Activated T-helper 17 cell treated with anti-CD3 and anti-CD28 coated beads, Interleukin-2, amount 50 U/mL, for 72 hours (primary cell): ENCODE results near the gene TUBGCP3. TPM values are rescaled to one million over a fixed set of nuclear protein-coding genes. Genes with fewer than 3 reads are reported as not detected.
A peak's percentile ranks its signal among the peaks of the same experiment; 100 is the strongest.

Source experiments
- ATAC-seq: fragments of 150-1000 bp; cut with Tn5 transposase; replicated peaks from 2 replicates; pipeline ENCODE4 v1.10.0; 2021; ENCODE audit warnings: mild to moderate bottlenecking, moderate library complexity
- H3K27ac Mint-ChIP-seq: one replicate; pipeline ENCODE4 v1.8.0; 2022; ENCODE audit warnings: mixed read lengths
- H3K27me3 Mint-ChIP-seq: one replicate; pipeline ENCODE4 v1.8.0; 2022; ENCODE audit warnings: mixed read lengths
- H3K36me3 Mint-ChIP-seq: one replicate; pipeline ENCODE4 v1.8.0; 2022; ENCODE audit warnings: low read depth, mild to moderate bottlenecking, mixed read lengths
- H3K4me1 Mint-ChIP-seq: one replicate; pipeline ENCODE4 v1.8.0; 2022; ENCODE audit warnings: mixed read lengths
- H3K4me3 Mint-ChIP-seq: one replicate; pipeline ENCODE4 v1.8.0; 2022; ENCODE audit warnings: mild to moderate bottlenecking, mixed read lengths
- H3K9me3 Mint-ChIP-seq: one replicate; pipeline ENCODE4 v1.8.0; 2022; ENCODE audit warnings: mixed read lengths
- total RNA-seq, 2 donors: library from RNA; stranded (reverse); gene quantifications; one replicate each; pipeline ENCODE4 v1.2.3, GENCODE V29; 2022

The TUBGCP3 gene
- total RNA-seq, 2 donors from 2014 or later = 31.3 to 46.4 TPM

GRCh38 chr13:112576191-112576590 lies 11.8 kb downstream of the TUBGCP3 start:
- no peaks in the 10 kb centered on the region for H3K9me3 Mint-ChIP-seq
- peaks cover 40% of the 10 kb centered on the region for H3K4me1 Mint-ChIP-seq
- no peak for ATAC-seq
- peak overlapping the region; percentile 79 for H3K27ac Mint-ChIP-seq
- peaks cover 6% of the 10 kb centered on the region for H3K36me3 Mint-ChIP-seq
- H3K27me3 Mint-ChIP-seq = no peaks in the 10 kb centered on the region
- no peak overlapping the region for H3K4me3 Mint-ChIP-seq

- peaks cover 44% of the 10 kb centered on the region for H3K4me1 Mint-ChIP-seq
- H3K9me3 Mint-ChIP-seq = no peaks in the 10 kb centered on the region
- no peak overlapping the region for H3K4me3 Mint-ChIP-seq
- peaks cover 6% of the 10 kb centered on the region for H3K36me3 Mint-ChIP-seq
- no peak for ATAC-seq
- H3K27ac Mint-ChIP-seq = peak overlapping the region; percentile 79
- H3K27me3 Mint-ChIP-seq = no peaks in the 10 kb centered on the region
Measured at GRCh38 chr13:112575675-112576074, 12.3 kb downstream of the TUBGCP3 start.

- ATAC-seq = peak; percentile 59
- H3K27ac Mint-ChIP-seq = peak overlapping the region; percentile 79
- H3K4me1 Mint-ChIP-seq = peaks cover 45% of the 10 kb centered on the region
- H3K27me3 Mint-ChIP-seq = no peaks in the 10 kb centered on the region
- H3K36me3 Mint-ChIP-seq = peaks cover 6% of the 10 kb centered on the region
- peak overlapping the region; percentile 4 for H3K4me3 Mint-ChIP-seq
- H3K9me3 Mint-ChIP-seq = no peaks in the 10 kb centered on the region
Measured at GRCh38 chr13:112574834-112575613, 12.9 kb downstream of the TUBGCP3 start.

DNA sequence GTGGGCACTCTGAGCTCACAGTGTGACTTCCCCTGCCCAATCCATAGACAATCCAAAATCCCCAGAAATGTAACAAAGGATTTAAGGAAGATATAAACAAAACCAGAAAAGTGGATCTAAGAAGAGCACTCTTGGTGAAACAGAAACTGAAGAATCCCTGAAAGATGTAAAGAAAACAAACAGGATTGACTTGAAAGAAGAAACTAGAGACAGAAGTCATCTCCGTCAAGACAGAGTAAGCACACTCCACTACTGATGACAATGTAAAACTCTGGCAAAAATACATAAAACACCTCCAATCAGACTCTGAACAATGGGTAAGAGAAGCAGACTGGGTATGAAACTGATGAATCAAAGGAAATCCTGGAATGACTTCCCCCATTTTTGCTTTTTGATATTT lies 13.5 kb downstream of the TUBGCP3 start:
- H3K27me3 Mint-ChIP-seq = no peaks in the 10 kb centered on the region
- H3K9me3 Mint-ChIP-seq = no peaks in the 10 kb centered on the region
- peaks cover 11% of the 10 kb centered on the region for H3K36me3 Mint-ChIP-seq
- peaks cover 46% of the 10 kb centered on the region for H3K4me1 Mint-ChIP-seq
- H3K27ac Mint-ChIP-seq = peak overlapping the region; percentile 79
- H3K4me3 Mint-ChIP-seq = peak overlapping the region; percentile 4
- ATAC-seq = peak; percentile 67

GRCh38 chr13:112573710-112574109 lies 14.2 kb downstream of the TUBGCP3 start:
- Mint-ChIP-seq H3K4me1 (peaks cover 47% of the 10 kb centered on the region), H3K4me3 (no peak overlapping the region), H3K36me3 (peaks cover 14% of the 10 kb centered on the region), H3K9me3 (no peaks in the 10 kb centered on the region), H3K27ac (peak overlapping the region; percentile 79), H3K27me3 (no peaks in the 10 kb centered on the region)
- ATAC-seq = no peak

GRCh38 chr13:112572366-112572765 lies 15.6 kb downstream of the TUBGCP3 start:
- Mint-ChIP-seq H3K9me3 (no peaks in the 10 kb centered on the region), H3K4me1 (peaks cover 44% of the 10 kb centered on the region), H3K27me3 (no peaks in the 10 kb centered on the region), H3K4me3 (no peak overlapping the region), H3K27ac (peak overlapping the region; percentile 74), H3K36me3 (peaks cover 14% of the 10 kb centered on the region)
- no peak for ATAC-seq

- ATAC-seq = no peak
- H3K4me1 Mint-ChIP-seq = peaks cover 36% of the 10 kb centered on the region
- no peak overlapping the region for H3K4me3 Mint-ChIP-seq
- H3K27ac Mint-ChIP-seq = peak overlapping the region; percentile 39
- peaks cover 31% of the 10 kb centered on the region for H3K36me3 Mint-ChIP-seq
- no peaks in the 10 kb centered on the region for H3K27me3 Mint-ChIP-seq
- H3K9me3 Mint-ChIP-seq = no peaks in the 10 kb centered on the region
Measured at GRCh38 chr13:112569821-112570220, 18.1 kb downstream of the TUBGCP3 start.

GRCh38 chr13:112567161-112567862 lies 20.6 kb downstream of the TUBGCP3 start:
- Mint-ChIP-seq H3K4me1 (peaks cover 26% of the 10 kb centered on the region), H3K36me3 (peaks cover 54% of the 10 kb centered on the region), H3K27ac (no peak overlapping the region), H3K27me3 (no peaks in the 10 kb centered on the region), H3K4me3 (no peak overlapping the region), H3K9me3 (no peaks in the 10 kb centered on the region)
- ATAC-seq = no peak

DNA sequence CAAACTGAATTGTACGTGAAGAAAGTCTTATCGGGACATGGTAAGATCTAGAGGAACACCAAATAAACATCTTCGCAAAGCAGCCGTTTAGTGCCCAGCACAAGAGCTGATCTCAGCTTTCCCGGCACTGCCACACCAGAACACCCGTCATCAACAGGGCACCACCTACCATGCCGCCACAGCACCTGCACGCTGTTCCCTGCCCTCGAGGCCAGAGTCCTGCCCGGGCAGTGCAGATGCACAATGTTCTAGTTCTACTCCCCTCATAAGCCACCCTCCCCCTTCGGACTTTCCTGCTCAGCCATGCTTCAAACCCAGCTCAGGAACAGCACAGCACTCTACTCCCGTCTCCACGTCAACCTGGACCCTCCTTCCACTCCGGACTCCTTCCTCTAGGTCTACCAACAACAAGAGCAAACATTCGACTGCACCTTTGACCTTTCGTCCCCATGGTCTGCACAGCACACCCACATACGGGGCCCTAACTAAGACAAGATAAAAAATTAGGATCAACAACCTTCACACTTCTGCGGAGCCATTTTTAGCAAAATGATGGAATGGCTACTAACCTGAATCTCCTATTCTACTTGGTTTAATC lies 25.1 kb downstream of the TUBGCP3 start:
- Mint-ChIP-seq H3K36me3 (peaks cover 70% of the 10 kb centered on the region), H3K27ac (no peak overlapping the region), H3K4me1 (peaks cover 6% of the 10 kb centered on the region), H3K4me3 (no peak overlapping the region), H3K27me3 (no peaks in the 10 kb centered on the region), H3K9me3 (no peaks in the 10 kb centered on the region)
- ATAC-seq = no peak

- H3K27ac Mint-ChIP-seq = peak overlapping the region; percentile 67
Measured at GRCh38 chr13:112562254-112562653, 25.7 kb downstream of the TUBGCP3 start.

DNA sequence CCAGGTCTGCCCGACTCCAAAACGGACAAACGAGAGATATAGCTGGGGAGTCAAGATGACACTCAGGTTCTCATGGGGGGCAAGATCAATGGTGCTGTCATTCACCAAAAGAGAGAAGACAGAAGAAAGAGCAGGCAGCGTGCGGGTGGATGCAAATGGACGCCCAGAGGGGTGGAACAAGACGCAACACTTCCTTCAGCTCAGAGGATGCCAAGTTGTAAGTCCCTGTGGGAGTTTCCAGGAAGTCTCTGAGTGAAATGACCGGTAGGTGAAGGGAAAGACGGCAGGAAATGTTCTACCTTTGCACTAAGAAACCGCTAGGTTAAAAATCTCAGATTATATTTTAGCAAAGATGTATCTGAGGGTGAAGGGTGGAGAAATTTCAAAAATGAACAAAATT lies 26.5 kb downstream of the TUBGCP3 start:
- H3K4me1 Mint-ChIP-seq = peaks cover 6% of the 10 kb centered on the region
- ATAC-seq = no peak
- H3K36me3 Mint-ChIP-seq = peaks cover 72% of the 10 kb centered on the region
- H3K27me3 Mint-ChIP-seq = no peaks in the 10 kb centered on the region
- H3K27ac Mint-ChIP-seq = peak overlapping the region; percentile 67
- H3K9me3 Mint-ChIP-seq = no peaks in the 10 kb centered on the region
- H3K4me3 Mint-ChIP-seq = no peak overlapping the region

More at GRCh38 chr13:112562254-112562653, 25.7 kb downstream of the TUBGCP3 start:
- ATAC-seq = no peak
- H3K9me3 Mint-ChIP-seq = no peaks in the 10 kb centered on the region
- peaks cover 72% of the 10 kb centered on the region for H3K36me3 Mint-ChIP-seq
- peaks cover 6% of the 10 kb centered on the region for H3K4me1 Mint-ChIP-seq
- H3K27me3 Mint-ChIP-seq = no peaks in the 10 kb centered on the region
- no peak overlapping the region for H3K4me3 Mint-ChIP-seq

GRCh38 chr13:112558696-112559418 lies 29.1 kb downstream of the TUBGCP3 start:
- no peaks in the 10 kb centered on the region for H3K9me3 Mint-ChIP-seq
- no peak overlapping the region for H3K4me3 Mint-ChIP-seq
- no peaks in the 10 kb centered on the region for H3K27me3 Mint-ChIP-seq
- H3K4me1 Mint-ChIP-seq = peaks cover 6% of the 10 kb centered on the region
- peaks cover 81% of the 10 kb centered on the region for H3K36me3 Mint-ChIP-seq
- no peak for ATAC-seq
- no peak overlapping the region for H3K27ac Mint-ChIP-seq

DNA sequence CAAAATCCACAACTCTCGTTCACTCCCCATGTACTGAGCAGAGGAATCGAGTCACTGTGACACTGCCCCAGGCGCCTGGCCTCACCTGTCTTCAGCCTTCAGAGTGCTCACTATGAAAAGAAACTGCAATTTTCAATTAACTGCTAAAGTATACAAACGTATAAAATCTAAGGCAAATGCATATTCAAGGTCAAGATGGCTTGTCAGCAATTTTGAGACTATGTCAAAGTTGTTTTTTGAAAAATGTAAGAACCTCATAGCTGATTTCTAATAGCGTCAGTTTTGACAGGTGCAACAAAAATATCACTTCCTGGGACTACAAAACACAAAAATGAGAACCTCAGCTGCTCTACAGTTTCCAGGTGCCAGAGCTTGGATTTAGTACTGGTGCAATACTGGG lies 31.4 kb downstream of the TUBGCP3 start:
- Mint-ChIP-seq H3K4me3 (no peak overlapping the region), H3K27ac (no peak overlapping the region), H3K9me3 (no peaks in the 10 kb centered on the region), H3K27me3 (no peaks in the 10 kb centered on the region), H3K36me3 (peaks cover 88% of the 10 kb centered on the region), H3K4me1 (peaks cover 5% of the 10 kb centered on the region)
- ATAC-seq = no peak

DNA sequence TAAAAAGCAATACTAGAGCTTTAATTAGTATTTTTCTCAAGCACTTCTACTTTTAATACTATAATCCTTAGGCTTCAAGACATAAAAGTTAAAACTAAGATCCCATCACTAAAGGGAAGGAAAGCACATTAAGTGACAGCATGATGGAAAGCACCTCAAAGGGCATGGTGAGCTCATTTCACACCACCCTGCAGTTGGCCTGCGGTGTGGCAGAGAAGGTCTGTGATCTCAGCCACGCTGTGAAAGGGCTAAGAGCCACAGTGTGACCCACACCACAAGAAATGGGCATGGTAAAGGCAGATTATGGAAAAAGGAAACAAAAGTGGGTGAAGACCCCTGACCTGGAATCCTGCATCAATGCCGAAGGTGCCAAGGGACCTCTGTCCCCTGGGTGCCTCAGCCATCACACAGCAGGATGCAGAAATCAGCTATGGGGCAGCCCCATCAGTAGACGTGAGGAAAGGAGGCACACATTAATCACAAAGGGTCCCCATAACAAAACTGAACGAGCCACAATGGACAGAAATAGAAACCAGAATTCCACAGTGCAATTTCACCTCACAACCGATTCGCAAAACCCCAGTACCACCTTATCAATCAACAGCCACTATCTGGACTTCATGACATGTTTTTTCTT lies 33.6 kb downstream of the TUBGCP3 start:
- Mint-ChIP-seq H3K27me3 (no peaks in the 10 kb centered on the region), H3K9me3 (no peaks in the 10 kb centered on the region), H3K27ac (no peak overlapping the region), H3K4me1 (peaks cover 5% of the 10 kb centered on the region), H3K36me3 (peaks cover 96% of the 10 kb centered on the region), H3K4me3 (no peak overlapping the region)
- ATAC-seq = no peak
